NCI-H1930 (cell line): Measurements from ENCODE around the gene NEK11.
A peak's percentile ranks its signal among the peaks of the same experiment; 100 is the strongest.

ENCODE experiments used
- DNase-seq, 2 experiments: peaks; one replicate each; lab custom pipeline; 2025; lab: John Stamatoyannopoulos, UW

The NEK11 gene

DNA sequence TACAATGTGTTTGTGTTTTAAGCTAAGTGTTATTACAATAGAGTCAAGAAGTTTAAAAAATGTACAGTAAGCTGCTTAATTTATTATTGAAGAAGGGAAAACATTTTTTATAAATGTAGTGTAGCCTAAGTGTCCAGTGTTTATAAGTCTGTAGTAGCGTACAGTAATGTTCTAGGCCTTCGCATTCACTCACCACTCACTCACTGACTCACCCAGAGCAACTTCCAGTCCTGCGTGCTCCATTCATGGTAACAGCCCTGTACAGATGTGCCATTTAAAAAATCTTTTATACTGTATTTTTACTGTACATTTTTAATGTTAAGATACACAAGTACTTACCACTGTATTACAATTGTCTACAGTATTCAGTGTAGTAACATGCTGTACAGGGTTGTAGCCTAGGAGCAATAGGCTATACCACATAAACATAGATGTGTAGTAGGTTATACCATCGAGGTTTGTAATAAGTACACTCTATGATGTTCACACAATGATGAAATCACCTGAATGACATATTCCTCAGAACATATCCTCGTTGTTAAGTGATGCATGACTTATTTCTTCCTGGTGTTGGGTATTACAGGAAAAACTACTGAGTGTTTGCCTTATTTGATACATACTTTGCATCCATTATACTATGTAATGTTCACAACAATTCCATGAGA, 198.3 kb downstream of the NEK11 start:
- no peak for DNase-seq

GRCh38 chr3:131228522-131228921, 201.8 kb downstream of the NEK11 start:
- DNase-seq, result no peak

GRCh38 chr3:131231710-131232389, 205.2 kb downstream of the NEK11 start:
- DNase-seq, result peak in 1 of 2 experiments; percentile 43

DNA sequence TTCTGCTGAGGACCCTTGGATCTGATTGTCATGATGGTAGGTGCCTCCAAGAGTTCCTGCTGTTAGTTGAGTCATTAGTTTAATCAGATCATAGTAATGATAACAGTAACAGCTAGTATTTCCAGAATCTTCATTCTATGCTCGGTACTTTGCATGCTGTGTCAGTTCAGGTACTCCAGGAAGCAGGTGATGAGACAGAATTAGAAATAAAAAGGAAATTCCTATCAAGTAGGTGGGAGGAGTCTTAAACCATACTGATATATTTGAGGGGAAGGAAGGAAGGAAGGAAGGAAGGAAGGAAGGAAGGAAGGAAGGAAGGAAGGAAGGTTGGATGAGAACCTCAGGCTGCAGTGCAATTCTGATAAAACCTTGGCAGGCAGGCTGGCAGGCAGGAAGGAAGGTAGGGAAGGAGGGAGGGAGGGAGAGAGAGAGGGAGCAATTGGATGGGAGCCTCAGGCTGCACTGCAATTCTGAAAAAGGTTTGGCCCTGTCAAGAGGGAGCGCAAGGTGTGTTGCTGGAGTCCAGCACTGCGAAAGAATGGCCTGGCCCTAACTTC, 206.1 kb downstream of the NEK11 start:
- DNase-seq, result no peak

GRCh38 chr3:131233900-131234668, 207.4 kb downstream of the NEK11 start:
- no peak for DNase-seq

GRCh38 chr3:131236421-131236820, 209.7 kb downstream of the NEK11 start:
- no peak for DNase-seq

DNA sequence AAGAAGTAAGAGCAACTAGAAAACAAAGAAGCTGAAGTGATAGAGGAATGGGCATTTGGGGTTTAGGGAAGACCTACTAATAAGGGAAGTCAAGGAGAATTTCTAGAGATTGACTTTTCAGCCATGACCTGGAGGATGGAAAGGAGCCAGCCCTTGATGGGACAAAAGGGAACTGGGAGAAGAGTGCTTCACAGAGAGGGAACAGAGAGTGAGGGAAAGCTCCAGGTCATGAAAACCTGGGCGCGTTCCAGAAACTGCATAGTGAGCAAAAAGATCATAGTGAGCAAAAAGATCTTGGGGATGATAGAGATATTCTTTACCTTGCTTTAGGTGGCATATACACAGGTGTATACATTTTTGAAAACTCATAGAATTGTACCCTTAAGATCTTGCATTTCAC, 211.8 kb downstream of the NEK11 start:
- no peak for DNase-seq

GRCh38 chr3:131239267-131239666, 212.6 kb downstream of the NEK11 start:
- no peak for DNase-seq

- no peak for DNase-seq
Measured at GRCh38 chr3:131242201-131242600, 215.5 kb downstream of the NEK11 start.

DNA sequence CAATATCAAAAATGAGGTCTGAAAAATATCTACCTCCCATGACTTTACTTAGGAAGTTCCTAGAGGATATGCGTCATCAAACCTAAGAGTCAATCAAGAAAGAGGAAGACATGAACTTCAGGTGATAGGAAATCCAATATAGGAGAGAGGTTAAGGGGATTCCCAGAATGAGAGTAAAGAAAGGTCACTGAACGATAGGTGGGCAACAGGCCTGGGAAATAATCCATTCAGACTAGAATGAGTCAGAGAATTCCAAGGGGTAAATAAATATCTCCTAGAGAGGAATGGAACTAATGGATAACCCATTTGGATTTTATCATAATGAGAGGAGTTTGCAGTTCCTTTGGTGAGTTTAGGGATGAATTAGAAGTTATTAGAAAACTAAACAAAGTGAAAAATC, 223.8 kb downstream of the NEK11 start:
- no peak for DNase-seq

DNA sequence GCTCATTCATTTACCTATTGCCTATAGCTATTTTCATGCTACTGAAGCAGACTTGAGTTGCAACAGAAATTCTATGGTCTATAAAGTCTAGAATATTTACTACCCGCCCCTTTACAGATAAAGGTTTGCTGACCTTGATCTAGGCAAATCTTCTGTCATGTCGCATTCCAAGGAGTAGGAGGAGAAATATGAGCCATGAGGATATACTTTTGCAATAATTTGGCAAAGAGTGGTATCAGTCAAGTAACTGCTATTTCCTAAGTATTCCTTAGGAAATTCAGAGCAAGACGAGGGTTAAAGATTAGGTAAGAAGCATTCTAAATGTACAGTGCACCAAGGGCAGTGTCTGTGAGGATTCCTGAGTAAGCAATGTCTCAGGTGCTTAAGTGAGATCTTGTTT, 233.8 kb downstream of the NEK11 start:
- DNase-seq, result no peak

GRCh38 chr3:131261104-131261503, 234.4 kb downstream of the NEK11 start:
- no peak for DNase-seq

DNA sequence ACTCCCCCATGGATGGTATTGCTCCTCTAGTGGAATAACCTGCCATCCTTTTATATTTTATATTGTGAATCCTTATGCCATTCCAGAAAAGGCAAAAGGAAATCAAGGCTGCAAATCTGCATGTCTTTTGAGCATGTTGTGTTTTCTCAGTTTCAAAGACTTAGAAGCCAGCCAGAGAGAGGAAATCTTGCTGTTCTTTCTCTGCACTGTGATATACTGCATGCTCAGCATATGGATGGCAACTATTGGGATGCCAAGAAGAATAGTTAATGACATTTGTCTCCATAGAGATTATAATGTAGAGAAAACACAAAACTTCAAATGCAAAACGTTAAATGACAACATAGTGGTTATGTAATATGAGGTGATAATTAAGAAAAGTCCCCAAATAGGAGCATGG, 248.9 kb downstream of the NEK11 start:
- no peak for DNase-seq

DNA sequence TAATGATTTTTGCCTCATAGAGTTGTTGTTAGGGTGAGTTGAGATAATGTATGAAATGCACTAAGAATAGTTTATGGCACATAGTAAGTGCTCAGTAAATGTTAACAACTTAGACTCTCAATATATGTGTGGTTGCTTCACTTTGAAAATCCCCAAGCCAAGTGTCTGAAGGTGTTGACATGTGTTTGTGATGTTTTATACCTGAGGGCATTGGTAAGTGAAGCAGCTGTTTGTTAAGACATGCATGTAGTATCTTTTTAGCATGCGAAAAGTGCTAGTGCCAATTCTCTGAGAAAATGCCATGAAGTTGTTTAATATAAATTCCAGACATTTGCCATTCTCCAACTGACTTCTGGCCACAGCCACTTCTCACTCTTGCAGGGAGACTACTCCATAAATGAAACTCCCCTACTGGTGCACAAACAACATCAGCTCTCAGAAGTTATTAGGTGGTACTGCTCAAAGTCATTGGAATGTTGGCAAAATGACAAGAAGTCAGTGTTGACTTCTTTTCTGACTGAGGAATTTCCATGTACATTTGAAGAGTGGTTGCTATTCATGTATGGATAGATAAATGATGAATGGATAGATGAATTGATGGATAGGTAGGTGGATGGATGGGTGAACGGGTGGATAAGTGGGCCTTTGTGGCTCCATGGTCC, 251.3 kb downstream of the NEK11 start:
- no peak for DNase-seq

GRCh38 chr3:131279577-131279976, 252.9 kb downstream of the NEK11 start:
- no peak for DNase-seq

DNA sequence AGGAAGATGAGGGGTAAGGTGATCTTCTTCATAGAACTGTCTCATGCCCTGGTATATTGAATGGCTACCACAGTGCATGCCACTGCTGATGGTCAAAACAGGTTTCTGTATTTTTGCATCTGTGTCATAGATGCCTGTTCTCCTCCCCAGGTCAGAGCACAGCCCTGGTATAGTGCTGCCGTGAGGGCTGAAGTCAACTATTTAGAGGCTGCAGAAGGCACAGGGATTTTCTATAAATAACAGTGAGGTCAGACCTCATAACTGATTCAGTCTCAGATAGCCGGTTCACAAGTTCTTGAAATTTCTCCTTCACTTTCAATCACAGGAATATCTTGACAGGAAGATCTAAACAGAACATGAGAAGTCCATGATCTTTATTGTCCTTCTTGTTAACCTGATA, 255.7 kb downstream of the NEK11 start:
- no peak for DNase-seq

- no peak for DNase-seq
Measured at GRCh38 chr3:131282967-131283366, 256.3 kb downstream of the NEK11 start.

DNA sequence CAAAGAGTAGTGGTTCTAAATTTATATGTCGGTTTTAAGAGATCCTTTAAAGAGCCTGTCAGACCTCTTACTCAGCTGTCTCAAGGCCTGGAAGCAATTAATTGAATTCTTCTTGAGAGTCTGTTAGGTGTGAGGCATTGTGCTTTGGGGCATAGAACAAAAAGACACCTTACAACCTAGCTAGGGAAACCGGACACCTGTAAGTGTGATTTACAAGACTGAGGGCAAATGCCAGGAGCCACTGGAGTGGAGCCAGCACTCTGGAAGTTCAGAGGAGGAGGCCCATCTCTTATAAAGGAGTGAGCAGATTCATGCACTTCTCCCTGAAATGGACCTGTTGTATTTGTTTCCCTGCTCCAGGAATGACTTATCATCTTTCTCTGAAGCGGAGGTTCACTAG, 257.2 kb downstream of the NEK11 start:
- no peak for DNase-seq

DNA sequence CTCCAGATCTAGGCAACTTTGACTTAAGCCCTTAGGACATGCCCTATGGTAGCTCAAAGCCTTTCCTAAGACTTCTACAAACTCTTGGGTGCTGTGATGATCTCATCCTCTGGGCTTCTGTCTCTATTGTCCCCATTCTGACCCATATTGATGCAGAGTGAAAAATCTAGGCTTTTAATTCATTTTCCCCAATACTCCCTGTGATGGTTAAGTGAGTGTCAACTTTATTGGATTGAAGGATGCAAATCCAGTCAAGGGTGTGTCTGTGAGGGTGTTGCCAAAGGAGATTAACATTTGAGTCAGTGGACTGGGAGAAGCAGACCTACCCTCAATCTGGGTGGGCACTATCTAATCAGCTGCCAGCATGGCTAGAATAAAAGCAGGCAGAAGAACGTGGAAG, 257.6 kb downstream of the NEK11 start:
- DNase-seq, result no peak

DNA sequence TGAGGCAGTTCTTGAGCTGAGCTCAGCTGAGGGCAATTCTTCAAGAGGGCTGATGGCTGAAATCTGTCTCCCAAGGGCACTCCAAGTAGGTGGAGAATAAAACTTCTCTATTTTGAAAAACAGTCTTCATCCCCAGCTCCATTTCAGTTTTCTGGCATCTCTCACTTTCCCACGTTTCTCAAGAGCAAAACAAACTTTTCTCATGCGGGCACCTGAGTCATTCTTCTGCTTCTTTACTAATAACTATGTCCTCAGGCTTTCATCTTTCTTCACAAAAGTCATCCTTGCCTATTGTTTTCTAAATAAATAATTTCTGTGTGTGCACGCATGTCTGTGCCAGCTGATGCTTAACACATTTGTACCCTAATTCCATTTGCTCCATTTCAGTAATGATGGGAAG, 258.8 kb downstream of the NEK11 start:
- DNase-seq, result no peak

- DNase-seq, result no peak
Measured at GRCh38 chr3:131299836-131300235, 273.2 kb downstream of the NEK11 start.

GRCh38 chr3:131303848-131304247, 277.2 kb downstream of the NEK11 start:
- no peak for DNase-seq
